GM18498 (cell line): ENCODE results near the gene RELN.
"Not testable (repeated sequence)": the region's sequence is repeated elsewhere in the genome, so short reads cannot be mapped to it uniquely, and the experiment has no call there.

Experiments
- ATAC-seq: cut with Tn5 transposase; IDR thresholded peaks from one replicate; pipeline ENCODE4 v1.9.1; 2021; ENCODE audit warnings: mild to moderate bottlenecking, moderate library complexity; ENCODE audit not compliant: unreplicated experiment

RELN gene

GRCh38 chr7:103905997-103906396, 83.5 kb downstream of the RELN start:
- no peak for ATAC-seq

GRCh38 chr7:103902917-103903316, 86.5 kb downstream of the RELN start:
- no peak for ATAC-seq

- ATAC-seq = not testable (repeated sequence)
Observed at GRCh38 chr7:103896826-103897225, 92.6 kb downstream of the RELN start.

- no peak for ATAC-seq
Observed at GRCh38 chr7:103894656-103895596, 94.5 kb downstream of the RELN start.

GRCh38 chr7:103893350-103893749, 96.1 kb downstream of the RELN start:
- no peak for ATAC-seq

- no peak for ATAC-seq
Observed at GRCh38 chr7:103889451-103889850, 100.0 kb downstream of the RELN start.

- no peak for ATAC-seq
Observed at GRCh38 chr7:103888603-103889153, 100.8 kb downstream of the RELN start.

- no peak for ATAC-seq
Observed at GRCh38 chr7:103887853-103888602, 101.4 kb downstream of the RELN start.

GRCh38 chr7:103887050-103887449, 102.4 kb downstream of the RELN start:
- ATAC-seq = no peak

GRCh38 chr7:103879928-103880600, 109.4 kb downstream of the RELN start:
- no peak for ATAC-seq

GRCh38 chr7:103879411-103879810, 110.0 kb downstream of the RELN start:
- ATAC-seq = no peak

GRCh38 chr7:103877565-103877964, 111.9 kb downstream of the RELN start:
- ATAC-seq = no peak

GRCh38 chr7:103875718-103876117, 113.7 kb downstream of the RELN start:
- ATAC-seq = no peak

GRCh38 chr7:103871473-103871872, 118.0 kb downstream of the RELN start:
- ATAC-seq = no peak

GRCh38 chr7:103870664-103871063, 118.8 kb downstream of the RELN start:
- ATAC-seq = no peak

- no peak for ATAC-seq
Observed at GRCh38 chr7:103867874-103868273, 121.6 kb downstream of the RELN start.

- no peak for ATAC-seq
Observed at GRCh38 chr7:103866919-103867318, 122.5 kb downstream of the RELN start.

- ATAC-seq = no peak
Observed at GRCh38 chr7:103865442-103865841, 124.0 kb downstream of the RELN start.

- no peak for ATAC-seq
Observed at GRCh38 chr7:103862302-103863035, 127.0 kb downstream of the RELN start.

- ATAC-seq = no peak
Observed at GRCh38 chr7:103859709-103860108, 129.7 kb downstream of the RELN start.
